HL-60/S4 (cell line): Measurements from ENCODE around the gene NATD1.

Experiments used
- in situ Hi-C: fragments of 300-500 bp; cut with MboI; formaldehyde crosslinking; loops from 2 replicates; pipeline ENCODE4 v1.14.3; 2022; ENCODE audit warnings: low sequenced_read_pairs

The NATD1 gene

GRCh38 chr17:21278450-21279197 lies 25.4 kb upstream of the NATD1 start:
- in situ Hi-C loops = loop anchor here (25.0 kb wide), 1 partner anchor 234 kb away; no protein-coding TSS in a partner anchor

GRCh38 chr17:21277332-21277731 lies 24.1 kb upstream of the NATD1 start:
- in situ Hi-C loops = loop anchor here (25.0 kb wide), 1 partner anchor 235 kb away; no protein-coding TSS in a partner anchor

GRCh38 chr17:21276264-21276588 lies 23.0 kb upstream of the NATD1 start:
- in situ Hi-C loops = loop anchor here (25.0 kb wide), 1 partner anchor 236 kb away; no protein-coding TSS in a partner anchor

GRCh38 chr17:21275579-21276263 lies 22.5 kb upstream of the NATD1 start:
- in situ Hi-C loops = loop anchor here (25.0 kb wide), 1 partner anchor 237 kb away; no protein-coding TSS in a partner anchor

GRCh38 chr17:21275047-21275578 lies 21.9 kb upstream of the NATD1 start:
- in situ Hi-C loops = loop anchor here (25.0 kb wide), 1 partner anchor 237 kb away; no protein-coding TSS in a partner anchor

GRCh38 chr17:21272881-21273792 lies 19.9 kb upstream of the NATD1 start:
- in situ Hi-C loops = no loop called here

GRCh38 chr17:21272250-21272649 lies 19.0 kb upstream of the NATD1 start:
- in situ Hi-C loops = no loop called here

GRCh38 chr17:21271454-21272183 lies 18.4 kb upstream of the NATD1 start:
- in situ Hi-C loops = no loop called here

GRCh38 chr17:21269394-21269793 lies 16.2 kb upstream of the NATD1 start:
- in situ Hi-C loops = no loop called here

GRCh38 chr17:21268596-21269188 lies 15.5 kb upstream of the NATD1 start:
- in situ Hi-C loops = no loop called here

- in situ Hi-C loops = no loop called here
These were observed 10.2 kb upstream of the NATD1 start for GRCh38 chr17:21263376-21263775.

- in situ Hi-C loops = no loop called here
These were observed 9.2 kb upstream of the NATD1 start for GRCh38 chr17:21262259-21262993.

- in situ Hi-C loops = no loop called here
These were observed 5.4 kb upstream of the NATD1 start for GRCh38 chr17:21258593-21258992.

GRCh38 chr17:21253646-21254441 lies 634 bp upstream of the NATD1 start:
- in situ Hi-C loops = no loop called here

GRCh38 chr17:21252289-21252795 lies 868 bp downstream of the NATD1 start:
- in situ Hi-C loops = no loop called here

- in situ Hi-C loops = no loop called here
These were observed 1.7 kb downstream of the NATD1 start for GRCh38 chr17:21251337-21252010.

- in situ Hi-C loops = no loop called here
These were observed 2.4 kb downstream of the NATD1 start for GRCh38 chr17:21250854-21251253.
